Right cardiac atrium (tissue), 5 donors: ENCODE measurements around the gene PLCE1. TPM values are rescaled to one million over a fixed set of nuclear protein-coding genes. Genes with fewer than 3 reads are reported as not detected.
"Not testable (repeated sequence)": the region's sequence is repeated elsewhere in the genome, so short reads cannot be mapped to it uniquely, and the experiment has no call there.

Source experiments
- ATAC-seq, 2 donors: fragments of 200-7000 bp; cut with Tn5 transposase; one replicate each; pipeline versions ENCODE4 v1.8.0 to v1.9.1; 2020; ENCODE audit warnings: moderate library complexity in 2 of 2, mild to moderate bottlenecking in 1 of 2
- DNase-seq, 3 donors: peaks; one replicate each; pipeline ENCODE4 v3.0.0-alpha.2; 2020
- H3K27ac ChIP-seq: one replicate; pipeline ENCODE4 v1.5.1; 2013; ENCODE audit warnings: mild to moderate bottlenecking, low read length, control low read depth, moderate library complexity
- H3K27me3 ChIP-seq: one replicate; pipeline ENCODE4 v1.6.1; 2013; ENCODE audit not compliant: control insufficient read depth, insufficient read depth
- H3K4me1 ChIP-seq: one replicate; pipeline ENCODE4 v1.6.1; 2013; ENCODE audit warnings: low read length; ENCODE audit not compliant: control insufficient read depth, insufficient read depth
- H3K4me3 ChIP-seq: one replicate; pipeline ENCODE4 v1.5.1; 2013; ENCODE audit warnings: low read length, control low read depth
- H3K9me3 ChIP-seq: one replicate; pipeline ENCODE4 v1.6.1; 2013; ENCODE audit warnings: low read length; ENCODE audit not compliant: control insufficient read depth
- WGBS: extraction: QIAGEN DNeasy Blood & Tissue Kit; methylation state at CpG from one replicate; pipeline ENCODE4 v1.1.7; 2013; 5-methylcytosine and 5-hydroxymethylcytosine counted together
- intact Hi-C, 4 donors: fragments of 100-400 bp; cut with DNase I; formaldehyde crosslinking; loops; one replicate each; pipeline versions ENCODE4 v1.11.0 to v1.14.0; 2022 to 2023
- polyA plus RNA-seq: library from polyadenylated mRNA; stranded (reverse); fragments of 200-250 nt; gene quantifications from one replicate; pipeline ENCODE4 v1.2.3, GENCODE V29; 2013
- total RNA-seq, 4 donors: library from RNA; stranded (reverse); fragmentation: NEBNext Ultra II Directional; extraction: Animal tissue kit (Norgen Biotek cat#: 25700); gene quantifications; one replicate each; pipeline ENCODE4 v1.2.1, GENCODE V29; 2021
- donor health status: healthy with polysubstance abuse.
- donor health status: DM: no; HTN: yes; CAD: no.
- donor health status: DM: no; HTN: no; CAD: no.
- donor health status: DM: no; HTN: yes; CAD: no; lungs with severe emphysema.
- donor health status: DM: yes; HTN: yes; CAD: no.

The PLCE1 gene
- total and polyA plus RNA-seq, 5 donors = 6.0 to 23.4 (median 20.9) TPM

GRCh38 chr10:93965911-93966310 is 27.8 kb upstream of the PLCE1 start:
- H3K27ac ChIP-seq = no peak overlapping the region
- ATAC-seq (no peak), DNase-seq (no peak)
- no peaks in the 10 kb centered on the region for H3K27me3 ChIP-seq
- no peak overlapping the region for H3K4me3 ChIP-seq
- peaks cover 2% of the 10 kb centered on the region for H3K4me1 ChIP-seq
- H3K9me3 ChIP-seq = no peaks in the 10 kb centered on the region
- intact Hi-C loops = no loop called here

- Histone ChIP-seq H3K4me3 (no peak overlapping the region), H3K9me3 (no peaks in the 10 kb centered on the region), H3K27ac (no peak overlapping the region), H3K27me3 (no peaks in the 10 kb centered on the region), H3K4me1 (peaks cover 2% of the 10 kb centered on the region)
- ATAC-seq = no peak
- 89% methylated on average over 2 of the region's 2 CpGs for WGBS
- no peak for DNase-seq
- intact Hi-C loops = no loop called here
Measured at GRCh38 chr10:93967756-93968155, 26.0 kb upstream of the PLCE1 start.

- intact Hi-C loops = no loop called here
- Histone ChIP-seq H3K27ac (no peak overlapping the region), H3K4me3 (no peak overlapping the region), H3K9me3 (no peaks in the 10 kb centered on the region), H3K4me1 (no peaks in the 10 kb centered on the region), H3K27me3 (no peaks in the 10 kb centered on the region)
- ATAC-seq (peak; percentile 91 to 94), DNase-seq (peak; percentile 51 to 79 (median 66))
- WGBS = 40% methylated on average over 4 of the region's 4 CpGs
Measured at GRCh38 chr10:93968540-93968945, 25.2 kb upstream of the PLCE1 start.

- 96% methylated on average over 44 of the region's 44 CpGs for WGBS
Measured at GRCh38 chr10:93970433-93971010, 23.2 kb upstream of the PLCE1 start.

GRCh38 chr10:93973748-93974445 is 19.8 kb upstream of the PLCE1 start:
- Histone ChIP-seq H3K9me3 (no peaks in the 10 kb centered on the region), H3K4me3 (no peak overlapping the region), H3K4me1 (no peaks in the 10 kb centered on the region), H3K27me3 (no peaks in the 10 kb centered on the region), H3K27ac (no peak overlapping the region)
- intact Hi-C loops = no loop called here
- 66% methylated on average over 2 of the region's 2 CpGs for WGBS
- ATAC-seq (no peak), DNase-seq (no peak)

More at GRCh38 chr10:93970433-93971010, 23.2 kb upstream of the PLCE1 start:
- H3K27me3 ChIP-seq, H3K4me1 ChIP-seq, H3K9me3 ChIP-seq, H3K27ac ChIP-seq, ATAC-seq, intact Hi-C loops, H3K4me3 ChIP-seq: not testable (repeated sequence)
- DNase-seq = peak in 1 of 3 donors; percentile 60

GRCh38 chr10:93977442-93977841 is 16.3 kb upstream of the PLCE1 start:
- Histone ChIP-seq H3K4me3 (no peak overlapping the region), H3K9me3 (no peaks in the 10 kb centered on the region), H3K27ac (no peak overlapping the region), H3K4me1 (no peaks in the 10 kb centered on the region), H3K27me3 (no peaks in the 10 kb centered on the region)
- intact Hi-C loops = no loop called here
- DNase-seq (no peak), ATAC-seq (no peak)
- 81% methylated on average over 3 of the region's 3 CpGs for WGBS

GRCh38 chr10:93980486-93980885 is 13.2 kb upstream of the PLCE1 start:
- Histone ChIP-seq H3K27me3 (no peaks in the 10 kb centered on the region), H3K4me3 (no peak overlapping the region), H3K9me3 (no peaks in the 10 kb centered on the region), H3K27ac (no peak overlapping the region), H3K4me1 (no peaks in the 10 kb centered on the region)
- intact Hi-C loops = no loop called here
- 86% methylated on average over 3 of the region's 3 CpGs for WGBS
- no peak for ATAC-seq
- DNase-seq = no peak

GRCh38 chr10:93991114-93991513 is 2.6 kb upstream of the PLCE1 start:
- ATAC-seq = no peak
- WGBS = 34% methylated on average over 4 of the region's 4 CpGs
- H3K27ac ChIP-seq = peak overlapping the region; percentile 42
- DNase-seq = peak in 1 of 3 donors; percentile 51
- H3K9me3 ChIP-seq = no peaks in the 10 kb centered on the region
- no peaks in the 10 kb centered on the region for H3K27me3 ChIP-seq
- H3K4me3 ChIP-seq = no peak overlapping the region
- peaks cover 10% of the 10 kb centered on the region for H3K4me1 ChIP-seq
- intact Hi-C loops = loop anchor here in 1 of 4 donors (10.0 kb wide), 1 partner anchor 84 kb away; no protein-coding TSS in a partner anchor

GRCh38 chr10:93991596-93992284 is 2.0 kb upstream of the PLCE1 start:
- Histone ChIP-seq H3K4me1 (peaks cover 10% of the 10 kb centered on the region), H3K4me3 (no peak overlapping the region), H3K27ac (peak overlapping the region; percentile 90), H3K27me3 (no peaks in the 10 kb centered on the region), H3K9me3 (no peaks in the 10 kb centered on the region)
- DNase-seq = peak; percentile 76 to 87 (median 76)
- 11% methylated on average over 8 of the region's 8 CpGs for WGBS
- intact Hi-C loops = loop anchor here in 2 of 4 donors (2.0 to 10.0 kb wide), 2 partner anchors 39 to 83 kb away; no protein-coding TSS in a partner anchor
- ATAC-seq = peak; percentile 91

GRCh38 chr10:93992400-93993030 is 1.2 kb upstream of the PLCE1 start:
- no peaks in the 10 kb centered on the region for H3K9me3 ChIP-seq
- DNase-seq (no peak), ATAC-seq (no peak)
- intact Hi-C loops = loop anchor here in 2 of 4 donors (2.0 to 10.0 kb wide), 2 partner anchors 38 to 82 kb away; no protein-coding TSS in a partner anchor
- WGBS = 70% methylated on average over 2 of the region's 2 CpGs
- H3K27ac ChIP-seq = peak overlapping the region; percentile 50
- peaks cover 10% of the 10 kb centered on the region for H3K4me1 ChIP-seq
- no peak overlapping the region for H3K4me3 ChIP-seq
- no peaks in the 10 kb centered on the region for H3K27me3 ChIP-seq

GRCh38 chr10:93993414-93993781 is 333 bp upstream of the PLCE1 start:
- peaks cover 10% of the 10 kb centered on the region for H3K4me1 ChIP-seq
- H3K9me3 ChIP-seq = no peaks in the 10 kb centered on the region

More at GRCh38 chr10:93993414-93993781, 333 bp upstream of the PLCE1 start:
- intact Hi-C loops = loop anchor here in 2 of 4 donors (2.0 to 10.0 kb wide), 2 partner anchors 37 to 81 kb away; no protein-coding TSS in a partner anchor
- Histone ChIP-seq H3K4me3 (peak overlapping the region; percentile 85), H3K27ac (peak overlapping the region; percentile 69), H3K27me3 (no peaks in the 10 kb centered on the region)
- 4% methylated on average over 25 of the region's 25 CpGs for WGBS
- DNase-seq (no peak), ATAC-seq (no peak)
